ENCODE measurements around the gene RPS17.
"Not testable (repeated sequence)": the region's sequence is repeated elsewhere in the genome, so short reads cannot be mapped to it uniquely, and the experiment has no call there.

Gene RPS17

GRCh38 chr15:82548700-82549099 lies 8.4 kb upstream of the RPS17 start:
- DNase-seq (ENCODE audit: low spot score), result no peak

GRCh38 chr15:82545478-82545877 lies 5.2 kb upstream of the RPS17 start:
- no peak for DNase-seq (ENCODE audit: low spot score)

GRCh38 chr15:82545002-82545401 lies 4.7 kb upstream of the RPS17 start:
- no peak for DNase-seq (ENCODE audit: low spot score)

DNA sequence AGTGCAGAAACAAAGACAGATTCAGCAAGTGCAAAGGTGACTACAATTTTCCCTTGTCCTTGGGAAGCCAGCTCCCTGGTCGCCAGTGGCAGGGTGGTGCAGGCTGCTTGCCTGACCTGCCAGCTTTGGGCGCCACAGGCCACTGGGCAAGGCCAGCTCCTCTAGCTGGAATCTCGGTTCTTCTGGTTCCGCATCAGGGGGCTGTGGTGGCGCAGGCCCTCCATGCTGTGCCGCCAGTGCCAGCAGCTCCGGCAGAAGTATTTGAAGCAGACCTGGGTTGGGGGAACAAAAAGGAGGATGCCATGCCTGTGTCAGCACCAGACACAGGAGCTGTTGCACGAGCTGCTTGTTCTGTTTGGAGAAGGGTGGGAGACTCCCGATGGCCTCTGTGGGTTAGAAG lies 4.2 kb upstream of the RPS17 start:
- no peak for DNase-seq (ENCODE audit: low spot score)

- no peak for DNase-seq (ENCODE audit: low spot score)
Measured at GRCh38 chr15:82543160-82543559, 2.9 kb upstream of the RPS17 start.

DNA sequence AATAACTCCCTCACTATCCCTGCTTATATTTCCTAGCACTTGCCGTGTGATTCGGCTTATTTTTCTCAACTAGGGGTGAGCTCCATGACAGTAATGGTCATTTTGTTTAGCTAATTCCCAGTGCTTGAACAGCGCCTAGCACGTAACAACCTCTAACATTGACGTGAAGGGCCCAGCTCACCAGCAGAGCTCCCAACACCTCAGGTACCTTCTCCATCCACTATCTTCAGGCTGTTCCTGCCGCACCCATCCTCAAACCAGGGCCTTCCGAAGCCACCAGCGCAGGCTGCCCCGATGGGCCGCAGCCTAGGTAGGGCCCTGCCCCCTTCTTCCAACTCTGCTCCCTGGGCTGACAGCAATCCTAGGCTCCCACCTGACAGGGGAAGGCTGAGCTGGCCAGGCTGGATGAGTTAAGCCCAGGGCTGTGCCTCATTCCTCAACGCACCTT lies 751 bp upstream of the RPS17 start:
- no peak for DNase-seq (ENCODE audit: low spot score)

GRCh38 chr15:82539691-82540054 lies 584 bp downstream of the RPS17 start:
- DNase-seq (ENCODE audit: low spot score), result no peak

GRCh38 chr15:82538961-82539690 lies 1.1 kb downstream of the RPS17 start:
- DNase-seq (ENCODE audit: low spot score), result no peak

- no peak for DNase-seq (ENCODE audit: low spot score)
Measured at GRCh38 chr15:82537351-82537908, 2.8 kb downstream of the RPS17 start.

GRCh38 chr15:82536409-82537350 lies 3.6 kb downstream of the RPS17 start:
- no peak for DNase-seq (ENCODE audit: low spot score)

GRCh38 chr15:82535566-82536408 lies 4.5 kb downstream of the RPS17 start:
- DNase-seq (ENCODE audit: low spot score), result no peak

- DNase-seq (ENCODE audit: low spot score), result not testable (repeated sequence)
Measured at GRCh38 chr15:82535151-82535550, 5.1 kb downstream of the RPS17 start.

DNA sequence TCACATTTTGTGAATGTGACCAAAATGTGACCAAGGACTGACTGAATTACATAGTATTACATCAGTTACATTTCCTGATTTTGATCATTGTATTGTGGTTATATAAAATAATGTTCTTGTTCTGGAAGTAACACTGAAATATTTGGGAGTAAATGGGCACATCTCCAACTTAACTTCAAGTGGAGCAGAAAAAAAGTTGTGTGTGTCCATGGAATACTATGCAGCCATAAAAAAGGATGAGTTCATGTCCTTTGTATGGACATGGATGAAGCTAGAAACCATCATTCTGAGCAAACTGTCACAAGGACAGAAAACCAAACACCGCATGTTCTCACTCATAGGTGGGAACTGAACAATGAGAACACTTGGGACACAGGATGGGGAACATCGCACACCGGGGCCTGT lies 5.8 kb downstream of the RPS17 start:
- DNase-seq (ENCODE audit: low spot score), result not testable (repeated sequence)

GRCh38 chr15:82533801-82534200 lies 6.5 kb downstream of the RPS17 start:
- no peak for DNase-seq (ENCODE audit: low spot score)

GRCh38 chr15:82532991-82533481 lies 7.2 kb downstream of the RPS17 start:
- DNase-seq (ENCODE audit: low spot score), result no peak

DNA sequence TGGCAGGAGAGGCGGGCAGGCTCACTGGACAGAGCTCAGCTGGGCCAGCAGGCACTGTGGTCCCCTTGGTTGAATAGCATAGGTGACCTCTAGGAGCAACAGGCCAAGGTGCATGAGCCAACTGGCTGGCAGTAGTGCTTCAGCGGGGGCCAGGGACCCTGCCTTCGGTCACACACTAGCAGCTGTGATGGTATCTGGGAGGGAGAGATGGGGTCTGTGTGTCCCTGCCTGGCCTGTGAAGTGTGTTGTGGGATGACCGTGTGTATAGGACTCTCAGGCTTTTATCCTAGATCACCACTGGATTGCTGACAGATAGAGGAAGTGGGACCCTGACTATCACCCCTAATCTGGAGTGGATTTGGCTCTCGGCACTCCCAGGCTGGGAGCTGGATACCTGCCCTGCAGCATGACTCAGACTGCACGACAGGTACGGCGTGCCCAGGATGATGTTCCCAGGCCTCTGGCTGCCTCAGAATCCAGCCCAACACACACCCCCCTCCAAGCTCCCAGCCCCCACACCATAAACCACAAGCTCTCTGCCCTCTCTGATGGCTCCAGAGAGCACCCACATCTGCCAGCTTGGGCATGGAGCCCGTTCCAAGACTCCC lies 7.8 kb downstream of the RPS17 start:
- no peak for DNase-seq (ENCODE audit: low spot score)

- no peak for DNase-seq (ENCODE audit: low spot score)
Measured at GRCh38 chr15:82531496-82532382, 8.5 kb downstream of the RPS17 start.

- peak; percentile 79 for DNase-seq (ENCODE audit: low spot score)
Measured at GRCh38 chr15:82530606-82531379, 9.5 kb downstream of the RPS17 start.

DNA sequence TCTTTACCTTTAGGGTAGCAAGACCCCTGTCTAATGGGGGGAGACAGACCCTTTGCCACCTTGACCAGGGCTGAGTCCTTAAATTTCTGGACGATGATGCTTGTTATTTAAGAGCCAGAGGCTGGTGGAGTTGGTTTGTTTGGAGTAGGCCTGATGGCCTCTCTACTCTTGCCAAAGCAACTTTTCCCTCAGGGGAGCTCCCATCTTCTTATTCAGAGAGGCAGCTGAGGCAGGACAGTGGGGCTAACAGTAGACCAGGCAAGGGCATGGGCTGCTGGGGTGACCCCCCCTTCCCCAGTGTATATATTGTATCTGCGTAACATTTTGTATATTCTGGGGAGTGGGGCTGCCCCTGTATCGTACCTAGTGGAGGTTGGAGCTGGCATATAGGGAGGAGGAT lies 10.3 kb downstream of the RPS17 start:
- DNase-seq (ENCODE audit: low spot score), result no peak
